HCEC 1CT (cell line): Measurements from ENCODE around the gene HDLBP.

Experiments used
- DNase-seq: peaks from one replicate; pipeline ENCODE4 v3.0.0-alpha.2; 2017

HDLBP gene

DNA sequence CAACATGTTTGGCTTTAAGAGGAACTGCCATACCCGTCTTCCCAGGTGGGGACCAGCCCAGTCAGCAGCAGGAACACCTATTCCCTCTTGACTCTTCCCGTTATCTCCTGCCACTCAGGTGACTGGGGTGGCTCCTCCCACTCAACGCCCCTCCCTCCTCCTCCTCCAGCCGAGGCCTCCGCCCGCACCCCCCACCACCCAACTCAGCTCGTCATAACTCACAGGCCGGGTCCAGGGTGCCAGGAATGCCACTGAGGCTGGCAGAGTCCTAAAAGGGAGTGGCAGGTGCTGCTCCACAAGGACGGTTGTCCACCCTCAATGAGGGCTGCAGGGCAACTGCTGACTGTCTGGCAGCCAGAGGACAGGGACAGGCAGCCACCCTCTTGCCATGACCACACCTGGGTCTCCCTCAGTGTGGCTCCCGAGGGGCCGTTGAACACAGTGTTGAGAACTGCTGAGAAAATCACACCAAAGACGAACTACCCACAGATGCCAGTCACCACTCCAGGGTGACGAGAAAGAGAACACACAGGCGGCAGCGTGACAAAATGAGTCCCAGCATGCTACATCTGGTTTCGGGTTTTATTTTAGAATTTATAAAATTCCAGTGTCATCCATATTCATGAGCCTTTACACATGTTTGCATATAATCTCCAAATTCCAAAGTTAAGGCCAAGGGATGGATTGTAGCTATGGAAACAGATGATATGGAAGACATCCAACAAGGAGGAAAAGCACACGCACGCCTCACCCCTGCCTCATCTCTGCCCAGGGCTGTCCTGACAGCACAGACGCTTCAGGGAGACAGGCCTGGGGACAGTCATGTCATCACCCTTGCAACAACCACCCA, 88.5 kb downstream of the HDLBP start:
- no peak for DNase-seq

DNA sequence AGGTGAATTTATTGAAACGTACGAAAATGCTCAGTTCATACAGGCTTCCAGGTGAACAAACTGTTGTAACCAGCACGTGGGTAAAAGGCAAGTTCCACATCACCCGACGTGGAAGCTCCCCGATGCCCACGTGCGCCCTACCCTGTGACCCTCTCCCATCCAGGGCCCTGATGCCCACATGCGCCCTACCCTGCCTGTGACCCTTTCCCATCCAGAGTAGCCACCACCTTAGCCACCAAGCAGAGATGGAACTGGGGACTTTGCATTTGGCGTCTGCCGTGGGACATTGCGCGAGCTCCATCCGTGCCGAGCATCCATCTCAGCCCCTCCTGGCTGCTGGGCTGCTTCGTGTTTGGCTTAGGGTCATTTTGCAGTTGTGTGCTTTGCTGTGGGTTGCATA, 89.5 kb downstream of the HDLBP start:
- DNase-seq = no peak

DNA sequence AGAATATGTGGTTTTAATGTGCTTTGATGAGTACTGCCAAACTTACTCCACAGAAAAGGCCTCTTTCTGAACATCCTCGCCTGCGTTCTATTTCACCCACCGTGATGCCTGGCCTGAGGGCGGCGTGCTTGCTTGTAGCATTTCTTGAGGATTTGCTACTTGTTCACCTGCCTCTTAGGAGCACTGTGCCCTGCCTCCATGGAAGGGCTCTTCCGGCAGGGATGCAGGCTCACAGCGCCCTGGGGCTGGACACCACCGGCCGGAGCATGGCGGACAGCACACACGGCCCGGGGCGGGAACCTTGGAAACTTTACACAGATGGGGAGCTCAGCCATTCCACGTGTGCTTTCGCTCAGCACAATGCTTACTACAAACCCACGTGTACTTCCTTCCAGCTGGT, 89.9 kb downstream of the HDLBP start:
- no peak for DNase-seq

DNA sequence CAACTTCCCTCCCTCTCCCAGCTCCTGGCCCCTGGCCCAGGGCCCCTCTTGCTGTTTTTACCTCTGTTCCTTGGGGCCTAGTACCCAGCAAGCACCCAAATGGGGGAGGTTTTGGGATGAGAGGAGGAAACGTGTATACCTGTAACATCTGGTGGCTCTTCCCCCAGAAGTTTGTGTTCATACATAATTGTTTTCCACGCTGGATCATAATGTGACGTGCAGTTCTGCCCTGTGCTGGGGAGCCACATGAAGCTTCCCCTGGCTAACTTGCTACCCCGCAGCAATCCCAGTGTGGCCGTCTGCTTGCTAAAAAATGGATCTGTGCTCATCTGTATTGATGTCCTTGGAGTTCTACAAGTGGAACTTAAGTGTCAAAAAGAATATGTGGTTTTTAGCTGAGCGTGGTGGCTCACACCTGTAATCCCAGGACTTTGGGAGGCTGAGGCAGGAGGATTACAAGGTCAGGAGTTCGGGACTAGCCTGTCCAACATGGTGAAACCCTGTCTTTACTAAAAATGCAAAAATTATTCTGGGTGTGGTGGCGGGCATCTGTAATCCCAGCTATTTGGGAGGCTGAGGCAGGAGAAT, 90.5 kb downstream of the HDLBP start:
- no peak for DNase-seq

GRCh38 chr2:241224018-241224850, 91.2 kb downstream of the HDLBP start:
- no peak for DNase-seq

DNA sequence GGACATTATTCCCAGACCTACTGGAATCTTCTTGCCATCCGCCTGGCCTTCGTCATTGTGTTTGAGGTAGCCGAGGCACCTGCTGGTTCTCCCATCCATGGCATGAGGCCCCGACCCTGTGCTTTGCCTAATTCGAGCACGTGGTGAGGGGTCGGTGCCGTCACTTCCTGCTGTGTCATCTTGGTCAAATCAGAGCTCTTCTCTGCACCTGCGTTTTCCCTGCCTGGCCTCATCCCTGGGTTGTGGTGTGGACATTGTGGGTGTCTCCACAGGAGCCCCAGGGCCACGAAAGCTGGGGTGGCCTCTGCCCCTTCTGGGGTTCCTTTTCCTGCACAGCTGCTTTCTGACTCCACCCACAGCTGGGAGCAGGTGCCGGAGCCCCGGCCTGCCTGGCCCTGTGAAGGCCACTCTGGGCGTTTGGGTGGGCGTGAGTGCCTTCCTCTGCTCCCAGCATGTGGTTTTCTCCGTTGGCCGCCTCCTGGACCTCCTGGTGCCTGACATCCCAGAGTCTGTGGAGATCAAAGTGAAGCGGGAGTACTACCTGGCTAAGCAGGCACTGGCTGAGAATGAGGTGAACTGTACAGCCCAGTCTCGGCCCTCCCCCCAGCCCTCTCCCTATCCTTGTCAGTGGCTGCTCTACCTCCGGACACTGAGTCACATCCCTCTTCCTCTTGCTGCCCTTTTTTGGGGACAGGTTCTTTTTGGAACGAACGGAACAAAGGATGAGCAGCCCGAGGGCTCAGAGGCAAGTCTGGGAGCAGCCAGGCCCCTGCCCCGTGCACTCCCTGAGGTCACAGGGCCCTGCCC, 92.1 kb downstream of the HDLBP start:
- DNase-seq = no peak

DNA sequence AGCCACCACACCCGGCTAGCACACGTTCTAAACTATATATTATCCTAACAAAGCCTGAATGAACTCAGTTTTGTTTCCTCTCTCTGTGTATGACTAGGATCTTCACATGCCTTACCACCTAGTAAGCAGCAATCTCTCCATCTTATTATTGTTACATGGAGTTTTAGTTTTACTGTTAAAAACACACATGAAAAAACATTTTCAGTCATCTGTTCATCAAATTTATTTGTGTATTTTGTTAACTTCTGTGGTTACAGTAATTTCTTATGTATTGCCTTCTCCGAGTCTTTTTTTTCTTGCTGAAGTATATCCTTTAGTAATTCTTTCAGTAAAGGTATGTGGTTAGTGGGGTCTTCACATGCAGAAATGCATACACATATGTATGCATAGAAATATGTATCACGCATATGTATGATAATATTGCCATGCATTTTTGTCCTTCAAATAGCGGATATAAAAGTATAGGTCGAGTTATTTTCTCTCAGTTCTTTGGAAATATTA, 95.6 kb downstream of the HDLBP start:
- no peak for DNase-seq

GRCh38 chr2:241219030-241219382, 96.5 kb downstream of the HDLBP start:
- DNase-seq = no peak

DNA sequence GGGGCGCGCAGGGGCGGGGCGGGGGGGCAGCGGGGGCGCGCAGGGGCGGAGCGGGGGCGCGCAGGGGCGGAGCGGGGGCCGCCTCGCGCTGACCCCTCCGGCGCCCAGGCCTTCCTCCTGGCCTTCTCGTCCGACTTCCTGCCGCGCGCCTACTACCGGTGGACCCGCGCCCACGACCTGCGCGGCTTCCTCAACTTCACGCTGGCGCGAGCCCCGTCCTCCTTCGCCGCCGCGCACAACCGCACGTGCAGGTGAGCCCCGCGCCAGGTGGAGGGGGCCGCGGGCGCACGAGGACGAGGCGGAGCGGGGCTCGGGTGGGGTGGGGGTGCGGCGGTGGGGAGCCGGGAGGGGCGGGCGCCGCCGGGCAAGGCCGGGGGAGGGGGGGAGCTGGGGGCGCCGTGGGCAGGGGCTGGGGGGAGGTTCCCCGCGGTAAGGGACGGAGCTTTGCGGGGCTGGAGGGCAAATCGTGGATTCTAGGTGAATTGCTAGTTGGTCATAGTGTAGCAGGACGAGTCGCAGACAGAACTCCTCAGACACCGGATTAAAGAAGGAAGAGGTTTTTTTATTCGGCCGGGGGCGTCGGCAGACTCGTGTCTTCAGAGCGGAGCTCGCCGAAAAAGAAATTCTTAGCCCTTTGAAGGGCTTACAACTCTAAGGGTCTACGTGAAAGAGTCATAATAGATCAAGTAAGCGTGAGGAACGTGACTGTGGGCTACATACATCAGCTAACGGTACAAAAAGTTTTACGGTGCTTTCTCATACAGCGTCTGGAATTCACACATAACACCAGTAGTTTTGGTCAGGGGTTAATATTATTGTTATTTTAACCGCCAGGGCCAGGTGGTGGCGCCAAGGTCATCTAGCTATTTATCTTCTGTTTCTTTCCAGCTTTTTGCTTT, 97.1 kb downstream of the HDLBP start:
- DNase-seq = peak; percentile 37

- peak; percentile 54 for DNase-seq
Observed at GRCh38 chr2:241217320-241218031, 98.0 kb downstream of the HDLBP start.

GRCh38 chr2:241216211-241216761, 99.2 kb downstream of the HDLBP start:
- DNase-seq = no peak

GRCh38 chr2:241215421-241215820, 100.1 kb downstream of the HDLBP start:
- DNase-seq = no peak

GRCh38 chr2:241214766-241215165, 100.7 kb downstream of the HDLBP start:
- DNase-seq = no peak

- no peak for DNase-seq
Observed at GRCh38 chr2:241214209-241214608, 101.3 kb downstream of the HDLBP start.

GRCh38 chr2:241213567-241213966, 101.9 kb downstream of the HDLBP start:
- no peak for DNase-seq

- DNase-seq = no peak
Observed at GRCh38 chr2:241213041-241213440, 102.4 kb downstream of the HDLBP start.

- no peak for DNase-seq
Observed at GRCh38 chr2:241211276-241211675, 104.2 kb downstream of the HDLBP start.

DNA sequence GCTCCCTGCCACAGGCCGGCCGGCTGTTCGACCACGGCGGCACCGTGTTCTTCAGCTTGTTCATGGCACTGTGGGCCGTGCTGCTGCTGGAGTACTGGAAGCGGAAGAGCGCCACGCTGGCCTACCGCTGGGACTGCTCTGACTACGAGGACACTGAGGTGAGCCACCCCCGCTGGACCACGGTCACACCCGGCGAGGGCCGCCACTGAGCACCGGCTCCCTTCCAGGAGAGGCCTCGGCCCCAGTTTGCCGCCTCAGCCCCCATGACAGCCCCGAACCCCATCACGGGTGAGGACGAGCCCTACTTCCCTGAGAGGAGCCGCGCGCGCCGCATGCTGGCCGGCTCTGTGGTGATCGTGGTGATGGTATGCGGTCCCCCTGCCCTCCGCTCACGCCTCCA, 106.2 kb downstream of the HDLBP start:
- DNase-seq = no peak

DNA sequence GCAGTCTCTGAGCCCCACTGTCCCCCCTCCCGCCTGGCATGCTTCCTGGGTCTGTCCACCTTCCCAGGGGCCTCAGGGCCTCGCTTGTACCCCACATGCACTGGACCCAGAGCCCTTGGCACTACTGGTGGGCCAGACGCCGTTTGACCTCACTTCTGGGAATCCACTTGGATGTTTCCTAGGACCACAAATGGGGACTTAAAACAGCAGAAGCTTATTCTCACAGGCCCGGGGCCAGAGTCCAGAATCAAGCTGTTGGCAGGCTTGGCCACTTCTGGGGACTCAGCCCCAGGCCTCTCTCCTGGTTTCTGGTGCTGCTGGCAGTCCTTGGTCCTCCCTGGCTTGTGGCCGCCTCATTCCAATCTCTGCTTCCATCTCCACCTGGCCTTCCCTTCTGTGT, 107.4 kb downstream of the HDLBP start:
- no peak for DNase-seq

- DNase-seq = no peak
Observed at GRCh38 chr2:241207641-241208040, 107.8 kb downstream of the HDLBP start.

GRCh38 chr2:241207151-241207550, 108.3 kb downstream of the HDLBP start:
- DNase-seq = no peak
